HTR-8/SVneo (cell line): ENCODE measurements around the gene TAS1R3.
A peak's percentile ranks its signal among the peaks of the same experiment; 100 is the strongest.

Experiments
- DNase-seq: peaks from one replicate; pipeline ENCODE4 v3.0.0; 2011; ENCODE audit warnings: low spot score, mixed read lengths; ENCODE audit not compliant: insufficient read length
- FAIRE-seq: peaks from 2 replicates; lab custom pipeline; 2011; peaks lifted over from hg19 to GRCh38; lab: Jason Lieb, UNC

The TAS1R3 gene

GRCh38 chr1:1331068-1331965 lies at the start of gene TAS1R3:
Gene TAS1R3, plus strand, starts transcription at chr1:1331280. Its CDS starts 66 bp downstream, at chr1:1331346.
- DNase-seq (no peak), FAIRE-seq (no peak)

- no peak for DNase-seq
- FAIRE-seq, result no peak
These were observed 49.4 kb upstream of the TAS1R3 start for GRCh38 chr1:1281533-1282321.

- no peak for FAIRE-seq
- DNase-seq, result no peak
These were observed 48.1 kb upstream of the TAS1R3 start for GRCh38 chr1:1282998-1283397.

- DNase-seq (no peak), FAIRE-seq (no peak)
These were observed 47.3 kb upstream of the TAS1R3 start for GRCh38 chr1:1283821-1284220.

GRCh38 chr1:1284221-1285101 lies 46.6 kb upstream of the TAS1R3 start:
- no peak for DNase-seq
- no peak for FAIRE-seq

- no peak for FAIRE-seq
- DNase-seq, result no peak
These were observed 45.9 kb upstream of the TAS1R3 start for GRCh38 chr1:1285102-1285571.

- no peak for FAIRE-seq
- no peak for DNase-seq
These were observed 45.3 kb upstream of the TAS1R3 start for GRCh38 chr1:1285611-1286311.

- no peak for DNase-seq
- FAIRE-seq, result no peak
These were observed 44.5 kb upstream of the TAS1R3 start for GRCh38 chr1:1286313-1287261.

GRCh38 chr1:1287288-1288110 lies 43.6 kb upstream of the TAS1R3 start:
- no peak for DNase-seq
- no peak for FAIRE-seq

GRCh38 chr1:1290238-1290731 lies 40.8 kb upstream of the TAS1R3 start:
- DNase-seq (no peak), FAIRE-seq (no peak)

- FAIRE-seq (no peak), DNase-seq (no peak)
These were observed 40.0 kb upstream of the TAS1R3 start for GRCh38 chr1:1291023-1291528.

- peak; percentile 66 for FAIRE-seq
- no peak for DNase-seq
These were observed 39.3 kb upstream of the TAS1R3 start for GRCh38 chr1:1291548-1292441.

GRCh38 chr1:1292442-1292779 lies 38.7 kb upstream of the TAS1R3 start:
- DNase-seq (no peak), FAIRE-seq (no peak)

GRCh38 chr1:1292851-1293250 lies 38.2 kb upstream of the TAS1R3 start:
- DNase-seq (no peak), FAIRE-seq (no peak)

GRCh38 chr1:1293263-1294249 lies 37.5 kb upstream of the TAS1R3 start:
- no peak for FAIRE-seq
- no peak for DNase-seq
